Adrenal gland (tissue), 5 donors: ENCODE measurements around the gene PSTK.

Experiments used
- CTCF ChIP-seq, 6 experiments: fragments of 450-650 bp in 4 of 6; fragments of 200-600 bp in 2 of 6; sonication (generic) in 1 of 6; IDR thresholded peaks; 1 replicate in 5 of 6; 2 replicates in 1 of 6; pipeline versions ENCODE4 v1.5.1 to v1.8.0; 2016 to 2021; ENCODE audit warnings: antibody characterized with exemption in 6 of 6, mild to moderate bottlenecking in 2 of 6, moderate library complexity in 1 of 6
- POLR2A ChIP-seq, 2 donors: fragments of 450-650 bp; IDR thresholded peaks; one replicate each; pipeline ENCODE4 v1.6.1; 2017; ENCODE audit warnings: antibody characterized with exemption in 2 of 2, mild to moderate bottlenecking in 2 of 2, moderate library complexity in 1 of 2
- donor health status: DM: no; HTN: no; CAD: no.

- TF ChIP-seq CTCF (IDR thresholded peaks at IDR 0.05) (no peak), POLR2A (IDR thresholded peaks at IDR 0.05) (no peak)
Measured at GRCh38 chr10:122939133-122939855, 40.9 kb upstream of the PSTK start.
